ENCODE measurements around the gene RHO.

GRCh38 chr3:129501630-129502029 lies 26.8 kb upstream of the RHO start:
- TF ChIP-seq CTCF (IDR thresholded peaks at IDR 0.05; ENCODE audit: borderline replicate concordance, extremely low read depth, low read length, poor library complexity, severe bottlenecking) (no peak), EZH2 (IDR thresholded peaks at IDR 0.05; ENCODE audit: borderline replicate concordance, low read depth, low read length, severe bottlenecking) (no peak)
